ENCODE measurements around the gene SERTAD4.

The SERTAD4 gene

GRCh38 chr1:210259561-210259960, 27.0 kb downstream of the SERTAD4 start:
- no peaks in the 10 kb centered on the region for H3K36me3 ChIP-seq (ENCODE audit: low read depth)
- H3K4me3 ChIP-seq (ENCODE audit: severe bottlenecking): no peak overlapping the region
- DNase-seq (ENCODE audit: low spot score) (no peak), ATAC-seq (ENCODE audit: low read depth) (no peak)
- no peaks in the 10 kb centered on the region for H3K9me3 ChIP-seq (ENCODE audit: severe bottlenecking)
- TF ChIP-seq CTCF (IDR thresholded peaks at IDR 0.05; ENCODE audit: poor library complexity, severe bottlenecking): no peak
- H3K27ac ChIP-seq (ENCODE audit: poor library complexity, severe bottlenecking): no peak overlapping the region
- H3K4me1 ChIP-seq (ENCODE audit: insufficient read depth, poor library complexity, severe bottlenecking): no peaks in the 10 kb centered on the region
- no peaks in the 10 kb centered on the region for H3K27me3 ChIP-seq (ENCODE audit: insufficient read depth, poor library complexity, severe bottlenecking)

GRCh38 chr1:210260096-210260495, 27.5 kb downstream of the SERTAD4 start:
- no peak overlapping the region for H3K27ac ChIP-seq (ENCODE audit: poor library complexity, severe bottlenecking)
- H3K4me1 ChIP-seq (ENCODE audit: insufficient read depth, poor library complexity, severe bottlenecking): no peaks in the 10 kb centered on the region
- H3K4me3 ChIP-seq (ENCODE audit: severe bottlenecking): no peak overlapping the region
- no peak for DNase-seq (ENCODE audit: low spot score)
- TF ChIP-seq CTCF (IDR thresholded peaks at IDR 0.05; ENCODE audit: poor library complexity, severe bottlenecking): no peak
- no peaks in the 10 kb centered on the region for H3K9me3 ChIP-seq (ENCODE audit: severe bottlenecking)
- no peaks in the 10 kb centered on the region for H3K27me3 ChIP-seq (ENCODE audit: insufficient read depth, poor library complexity, severe bottlenecking)
- ATAC-seq (ENCODE audit: low read depth): no peak
- no peaks in the 10 kb centered on the region for H3K36me3 ChIP-seq (ENCODE audit: low read depth)

GRCh38 chr1:210262167-210262896, 29.7 kb downstream of the SERTAD4 start:
- no peaks in the 10 kb centered on the region for H3K36me3 ChIP-seq (ENCODE audit: low read depth)
- H3K27me3 ChIP-seq (ENCODE audit: insufficient read depth, poor library complexity, severe bottlenecking): no peaks in the 10 kb centered on the region
- H3K9me3 ChIP-seq (ENCODE audit: severe bottlenecking): no peaks in the 10 kb centered on the region
- H3K27ac ChIP-seq (ENCODE audit: poor library complexity, severe bottlenecking): no peak overlapping the region
- no peak for TF ChIP-seq CTCF (IDR thresholded peaks at IDR 0.05; ENCODE audit: poor library complexity, severe bottlenecking)
- no peak for DNase-seq (ENCODE audit: low spot score)
- no peak overlapping the region for H3K4me3 ChIP-seq (ENCODE audit: severe bottlenecking)
- ATAC-seq (ENCODE audit: low read depth): no peak
- H3K4me1 ChIP-seq (ENCODE audit: insufficient read depth, poor library complexity, severe bottlenecking): no peaks in the 10 kb centered on the region

- Histone ChIP-seq H3K27ac (ENCODE audit: poor library complexity, severe bottlenecking) (no peak overlapping the region), H3K4me3 (ENCODE audit: severe bottlenecking) (no peak overlapping the region), H3K27me3 (ENCODE audit: insufficient read depth, poor library complexity, severe bottlenecking) (no peaks in the 10 kb centered on the region), H3K4me1 (ENCODE audit: insufficient read depth, poor library complexity, severe bottlenecking) (no peaks in the 10 kb centered on the region), H3K9me3 (ENCODE audit: severe bottlenecking) (no peaks in the 10 kb centered on the region), H3K36me3 (ENCODE audit: low read depth) (no peaks in the 10 kb centered on the region)
- no peak for TF ChIP-seq CTCF (IDR thresholded peaks at IDR 0.05; ENCODE audit: poor library complexity, severe bottlenecking)
- ATAC-seq (ENCODE audit: low read depth): no peak
- DNase-seq (ENCODE audit: low spot score): no peak
Observed at GRCh38 chr1:210262897-210263272, 30.3 kb downstream of the SERTAD4 start.

GRCh38 chr1:210263963-210264362, 31.4 kb downstream of the SERTAD4 start:
- no peaks in the 10 kb centered on the region for H3K9me3 ChIP-seq (ENCODE audit: severe bottlenecking)

More at GRCh38 chr1:210263963-210264362, 31.4 kb downstream of the SERTAD4 start:
- Histone ChIP-seq H3K36me3 (ENCODE audit: low read depth) (no peaks in the 10 kb centered on the region), H3K4me1 (ENCODE audit: insufficient read depth, poor library complexity, severe bottlenecking) (no peaks in the 10 kb centered on the region), H3K27me3 (ENCODE audit: insufficient read depth, poor library complexity, severe bottlenecking) (no peaks in the 10 kb centered on the region), H3K4me3 (ENCODE audit: severe bottlenecking) (no peak overlapping the region), H3K27ac (ENCODE audit: poor library complexity, severe bottlenecking) (no peak overlapping the region)
- DNase-seq (ENCODE audit: low spot score) (no peak), ATAC-seq (ENCODE audit: low read depth) (no peak)
- no peak for TF ChIP-seq CTCF (IDR thresholded peaks at IDR 0.05; ENCODE audit: poor library complexity, severe bottlenecking)
